ENCODE measurements around the gene VSIG10L.
A peak's percentile ranks its signal among the peaks of the same experiment; 100 is the strongest.

GRCh38 chr19:51338563-51339312, 3.2 kb downstream of the VSIG10L start:
- TF ChIP-seq, protein P1, sequence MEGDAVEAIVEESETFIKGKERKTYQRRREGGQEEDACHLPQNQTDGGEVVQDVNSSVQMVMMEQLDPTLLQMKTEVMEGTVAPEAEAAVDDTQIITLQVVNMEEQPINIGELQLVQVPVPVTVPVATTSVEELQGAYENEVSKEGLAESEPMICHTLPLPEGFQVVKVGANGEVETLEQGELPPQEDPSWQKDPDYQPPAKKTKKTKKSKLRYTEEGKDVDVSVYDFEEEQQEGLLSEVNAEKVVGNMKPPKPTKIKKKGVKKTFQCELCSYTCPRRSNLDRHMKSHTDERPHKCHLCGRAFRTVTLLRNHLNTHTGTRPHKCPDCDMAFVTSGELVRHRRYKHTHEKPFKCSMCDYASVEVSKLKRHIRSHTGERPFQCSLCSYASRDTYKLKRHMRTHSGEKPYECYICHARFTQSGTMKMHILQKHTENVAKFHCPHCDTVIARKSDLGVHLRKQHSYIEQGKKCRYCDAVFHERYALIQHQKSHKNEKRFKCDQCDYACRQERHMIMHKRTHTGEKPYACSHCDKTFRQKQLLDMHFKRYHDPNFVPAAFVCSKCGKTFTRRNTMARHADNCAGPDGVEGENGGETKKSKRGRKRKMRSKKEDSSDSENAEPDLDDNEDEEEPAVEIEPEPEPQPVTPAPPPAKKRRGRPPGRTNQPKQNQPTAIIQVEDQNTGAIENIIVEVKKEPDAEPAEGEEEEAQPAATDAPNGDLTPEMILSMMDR (IDR thresholded peaks at IDR 0.05; ENCODE audit: low read length) = peak; percentile 90
- TF ChIP-seq EZH2 (IDR thresholded peaks at IDR 0.05; ENCODE audit: borderline replicate concordance, low read length) = no peak

Measured in OCI-LY1 (cell line).